ENCODE results near the gene PTPRR.

PTPRR gene

DNA sequence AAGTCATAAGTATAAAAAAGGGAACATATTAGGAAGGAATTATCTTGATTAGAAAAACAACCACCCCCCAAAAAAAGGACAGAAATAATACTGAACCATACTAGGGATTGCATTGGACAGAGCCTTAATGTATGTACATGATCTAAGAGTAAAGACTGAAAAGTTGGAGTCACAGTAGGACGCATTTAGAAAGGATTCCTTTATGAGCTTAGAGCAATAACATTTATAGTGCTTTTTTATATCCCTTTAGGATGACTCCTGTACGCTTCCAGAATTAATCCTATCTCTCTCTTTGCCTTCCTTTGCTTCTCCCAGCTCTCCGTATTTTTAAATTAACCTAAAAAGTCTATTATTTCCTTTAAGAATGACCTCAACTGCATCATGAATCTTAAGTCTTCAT is 75.3 kb downstream of the PTPRR start:
- H3K27ac ChIP-seq: no peak overlapping the region
- no peak overlapping the region for H3K4me3 ChIP-seq

DNA sequence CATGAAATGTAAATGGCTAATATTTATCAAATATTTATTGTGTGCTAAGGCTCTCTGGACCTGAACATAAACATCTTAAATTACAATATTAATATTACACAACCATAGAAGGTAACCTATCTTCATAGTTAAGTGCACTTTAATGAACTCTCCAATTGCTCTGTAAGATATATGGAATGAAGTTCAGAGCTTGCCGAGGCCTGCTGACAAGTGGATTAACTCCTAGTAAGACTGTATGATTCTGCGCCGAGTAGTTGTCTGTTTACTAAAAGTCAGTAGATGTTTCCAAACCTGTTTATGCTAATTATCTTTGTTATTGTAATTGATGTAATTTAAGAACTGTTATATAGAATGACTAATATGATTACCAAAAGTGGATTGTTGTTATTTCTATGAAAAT is 77.2 kb downstream of the PTPRR start:
- H3K27ac ChIP-seq: no peak overlapping the region

DNA sequence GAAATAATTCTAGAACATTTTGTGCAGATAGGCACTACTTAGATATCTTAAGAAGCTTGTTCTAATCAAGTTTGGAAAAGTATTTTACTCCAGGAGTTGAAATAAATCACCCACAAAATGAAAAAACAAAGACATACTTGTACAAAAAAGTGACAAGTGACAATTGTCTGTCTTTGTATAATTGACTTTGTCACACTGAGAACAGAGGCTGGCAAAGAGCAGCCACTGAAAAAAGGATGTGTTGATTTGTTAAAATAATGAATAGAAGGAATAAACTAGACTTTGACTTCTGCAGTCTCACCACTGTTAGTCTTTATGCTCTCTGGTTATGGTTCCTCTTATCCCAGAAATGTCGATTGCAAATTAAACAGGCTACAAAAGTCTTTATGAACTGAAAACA is 77.6 kb downstream of the PTPRR start:
- no peak overlapping the region for H3K4me3 ChIP-seq
- H3K27ac ChIP-seq: no peak overlapping the region

More for the DNA sequence above, 77.2 kb downstream of the PTPRR start:
- H3K4me3 ChIP-seq: no peak overlapping the region

GRCh38 chr12:70842136-70842535 is 78.4 kb downstream of the PTPRR start:
- no peak overlapping the region for H3K27ac ChIP-seq
- H3K4me3 ChIP-seq: no peak overlapping the region

GRCh38 chr12:70840656-70841350 is 79.7 kb downstream of the PTPRR start:
- Histone ChIP-seq H3K4me3 (no peak overlapping the region), H3K27ac (no peak overlapping the region)

DNA sequence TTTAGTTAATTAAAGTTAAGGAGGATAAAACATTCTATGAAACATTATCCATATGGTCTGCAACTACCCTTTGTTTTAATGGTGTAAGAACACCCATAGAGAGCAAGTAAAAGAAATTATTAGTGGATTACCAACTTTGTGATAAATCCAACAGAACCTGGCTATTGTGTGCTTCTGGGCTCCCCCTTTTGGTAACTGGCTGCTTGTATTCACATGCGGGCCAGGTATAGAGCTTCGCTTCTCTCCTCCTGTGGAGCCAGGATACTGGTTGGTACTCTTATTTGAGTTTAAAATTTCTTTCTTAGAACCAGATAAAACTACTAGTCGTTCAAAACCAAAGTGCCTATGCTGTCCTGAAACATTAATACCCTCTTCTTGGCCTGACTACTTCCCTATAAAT is 81.0 kb downstream of the PTPRR start:
- Histone ChIP-seq H3K4me3 (no peak overlapping the region), H3K27ac (no peak overlapping the region)

GRCh38 chr12:70838127-70838526 is 82.4 kb downstream of the PTPRR start:
- Histone ChIP-seq H3K27ac (no peak overlapping the region), H3K4me3 (no peak overlapping the region)

DNA sequence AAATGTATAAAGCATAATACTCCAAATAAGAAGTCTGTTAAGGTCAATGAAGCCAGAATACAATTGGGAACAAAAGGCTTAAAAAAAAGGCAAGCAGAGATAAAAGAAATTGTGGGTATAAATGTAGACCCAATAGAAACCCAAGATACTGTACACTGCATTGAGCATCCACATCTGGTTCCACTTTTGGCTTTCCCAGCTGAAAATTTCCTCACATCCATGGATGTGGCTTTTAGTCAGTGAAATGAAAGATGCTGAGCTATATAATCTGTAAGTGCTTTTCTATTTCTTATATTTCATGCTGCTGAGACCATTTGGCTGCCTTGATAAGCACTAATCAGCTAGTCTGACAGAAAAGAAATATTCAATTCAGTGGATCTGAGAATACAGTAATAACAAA is 83.5 kb downstream of the PTPRR start:
- Histone ChIP-seq H3K27ac (no peak overlapping the region), H3K4me3 (no peak overlapping the region)

- Histone ChIP-seq H3K4me3 (no peak overlapping the region), H3K27ac (no peak overlapping the region)
Measured at GRCh38 chr12:70835948-70836347, 84.6 kb downstream of the PTPRR start.

- Histone ChIP-seq H3K27ac (no peak overlapping the region), H3K4me3 (no peak overlapping the region)
Measured at GRCh38 chr12:70831543-70831942, 89.0 kb downstream of the PTPRR start.

DNA sequence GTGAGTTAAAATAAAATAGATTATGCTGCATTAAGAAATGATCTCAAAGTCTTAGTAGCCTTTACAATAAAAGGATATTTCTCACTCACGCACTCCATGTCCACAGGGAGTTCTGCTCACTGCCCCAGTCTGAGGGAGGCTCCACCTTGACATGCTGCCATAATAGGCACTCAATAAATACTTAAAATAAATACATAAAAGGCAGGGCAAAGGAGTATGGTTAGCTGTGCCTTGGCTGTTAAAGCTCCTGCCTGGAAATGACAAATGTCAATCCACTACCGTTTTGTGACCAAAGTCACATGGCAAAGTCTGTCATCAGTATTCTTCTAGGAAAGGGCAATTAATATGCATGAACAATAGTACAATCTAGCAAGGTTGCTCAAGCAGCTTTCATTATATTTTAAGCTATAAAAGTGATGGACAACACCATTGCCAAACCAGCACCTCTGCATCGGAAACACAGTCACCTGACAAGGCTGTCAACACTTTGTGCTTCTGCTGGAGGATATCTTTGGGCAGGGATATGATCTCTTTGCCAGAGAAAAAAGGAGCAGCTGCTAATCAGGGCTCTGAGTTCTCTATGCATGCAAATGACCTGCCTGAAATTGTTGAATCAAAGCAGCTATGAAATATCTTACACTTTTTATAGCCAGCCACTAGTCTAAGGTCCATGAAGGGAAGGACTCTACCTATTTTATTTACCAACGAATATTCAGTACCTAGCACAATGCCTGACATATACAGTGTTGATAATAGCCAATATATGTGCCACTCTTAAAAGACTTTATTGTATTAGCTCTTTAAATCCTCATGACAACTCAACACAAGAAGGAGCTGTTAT is 90.1 kb downstream of the PTPRR start:
- no peak overlapping the region for H3K4me3 ChIP-seq
- no peak overlapping the region for H3K27ac ChIP-seq

GRCh38 chr12:70829070-70829469 is 91.5 kb downstream of the PTPRR start:
- H3K4me3 ChIP-seq: no peak overlapping the region
- H3K27ac ChIP-seq: no peak overlapping the region

DNA sequence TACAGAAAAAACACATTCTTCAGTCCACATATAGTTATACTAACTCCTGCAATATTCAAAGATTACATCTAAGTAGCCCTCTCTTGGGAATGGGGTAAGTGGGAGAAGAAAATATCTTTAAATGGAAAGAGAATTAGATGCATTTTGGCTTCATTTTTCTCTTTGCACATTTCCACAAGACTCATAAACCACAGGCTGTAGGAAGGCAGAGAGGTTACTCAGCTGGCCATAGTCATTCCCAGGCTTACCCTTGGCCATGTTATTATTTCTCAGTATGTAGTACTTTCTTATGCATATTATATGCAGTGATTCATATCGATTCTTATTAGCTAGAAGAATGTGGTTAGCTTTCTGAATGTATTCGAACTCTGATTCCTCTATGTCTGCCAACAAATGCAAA is 92.2 kb downstream of the PTPRR start:
- Histone ChIP-seq H3K27ac (no peak overlapping the region), H3K4me3 (no peak overlapping the region)

DNA sequence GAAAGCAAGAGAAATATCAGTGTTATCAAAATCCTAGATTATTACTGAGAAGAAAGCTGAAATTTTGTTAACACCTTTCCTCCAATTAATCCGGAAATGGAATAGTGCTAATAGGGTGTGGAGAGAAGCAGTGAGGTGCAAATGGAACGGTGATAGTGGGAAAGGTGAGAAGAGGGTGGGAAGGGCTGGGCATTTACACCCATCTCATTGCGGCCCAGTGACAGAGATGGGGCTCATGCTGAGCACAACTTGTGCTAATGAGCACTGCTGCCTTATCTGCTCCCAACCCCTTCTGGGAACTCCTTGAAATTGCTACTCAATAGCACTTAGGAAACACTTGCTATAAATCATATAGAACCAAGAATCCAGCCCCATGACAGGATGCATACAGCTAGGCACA is 94.4 kb downstream of the PTPRR start:
- H3K4me3 ChIP-seq: no peak overlapping the region
- H3K27ac ChIP-seq: no peak overlapping the region

GRCh38 chr12:70824511-70824910 is 96.0 kb downstream of the PTPRR start:
- H3K4me3 ChIP-seq: no peak overlapping the region

DNA sequence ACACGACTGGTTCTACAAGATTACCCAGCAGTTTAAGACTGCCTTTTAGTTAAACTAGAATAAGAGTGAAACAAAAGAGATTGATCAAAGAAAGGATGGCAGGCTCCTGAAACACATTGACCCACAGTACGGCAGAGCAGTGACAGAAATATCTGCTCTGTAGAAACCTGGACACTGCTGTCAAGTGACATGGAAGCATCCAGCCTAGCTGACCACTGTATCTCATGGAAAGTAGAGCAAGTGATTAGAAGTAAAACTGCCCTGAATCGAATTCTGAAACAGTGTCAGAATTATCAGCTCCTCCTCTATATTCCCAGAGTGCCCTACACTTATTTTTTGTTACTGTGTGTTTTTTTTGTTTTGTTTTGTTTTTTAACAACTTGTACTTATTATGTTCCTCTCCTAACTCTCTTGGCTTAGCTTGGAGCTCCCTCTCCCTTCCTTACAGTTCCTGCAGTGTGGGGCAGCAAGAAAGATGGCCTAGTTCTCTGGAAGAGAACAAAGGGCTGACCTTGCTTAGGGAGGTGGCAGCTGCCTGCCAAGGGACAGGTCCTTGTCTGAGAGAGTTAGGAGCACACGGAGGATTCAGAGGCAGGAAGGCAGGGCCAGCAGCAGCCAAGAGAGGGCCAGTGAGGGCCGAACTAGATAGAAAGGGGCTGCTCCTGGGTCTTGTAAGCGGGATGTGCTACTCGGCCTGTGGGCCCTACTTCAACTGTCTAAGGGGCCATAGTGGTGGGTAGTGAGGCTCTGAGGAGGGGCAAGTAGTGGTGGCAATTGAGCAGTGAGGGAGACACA is 97.2 kb downstream of the PTPRR start:
- Histone ChIP-seq H3K4me3 (no peak overlapping the region), H3K27ac (no peak overlapping the region)

More at GRCh38 chr12:70824511-70824910, 96.0 kb downstream of the PTPRR start:
- no peak overlapping the region for H3K27ac ChIP-seq

DNA sequence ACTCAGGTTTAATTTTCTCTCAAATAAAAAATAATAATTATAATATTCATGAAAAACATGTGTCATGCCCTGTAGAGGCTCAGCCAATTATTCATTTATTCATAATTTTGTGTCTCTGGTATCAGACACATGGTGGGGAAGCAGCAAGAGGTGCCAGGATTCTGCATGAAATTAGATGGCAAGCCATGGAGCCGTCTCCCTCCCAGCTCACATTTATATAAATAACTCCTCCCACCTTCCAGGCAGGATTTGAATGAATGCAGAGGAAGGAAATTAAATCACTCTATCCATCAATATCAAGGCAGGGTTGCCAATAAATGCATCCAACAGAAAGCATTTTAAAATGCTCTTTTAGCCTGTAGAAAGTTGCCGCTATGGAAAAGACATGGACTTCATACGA is 98.1 kb downstream of the PTPRR start:
- no peak overlapping the region for H3K4me3 ChIP-seq
- no peak overlapping the region for H3K27ac ChIP-seq

DNA sequence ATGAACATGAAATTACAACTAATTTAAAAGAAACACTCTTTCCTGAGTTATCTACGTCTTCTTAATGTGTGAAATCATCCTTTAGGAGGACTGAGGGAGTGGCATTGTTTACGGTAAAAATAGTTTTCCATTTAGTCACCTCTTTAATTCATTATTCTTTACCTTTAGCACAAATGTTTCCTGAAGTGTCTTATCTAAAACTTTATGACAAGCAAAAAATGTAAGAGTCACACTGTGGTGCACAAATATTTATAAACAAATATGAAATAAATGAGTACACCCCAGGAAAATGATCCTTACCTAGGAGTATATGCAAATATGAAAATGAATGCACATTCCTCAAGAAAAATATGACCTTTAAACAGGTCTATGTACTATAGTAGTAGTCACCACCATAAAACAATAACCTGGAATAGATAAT is 104.6 kb downstream of the PTPRR start:
- Histone ChIP-seq H3K27ac (no peak overlapping the region), H3K4me3 (no peak overlapping the region)

DNA sequence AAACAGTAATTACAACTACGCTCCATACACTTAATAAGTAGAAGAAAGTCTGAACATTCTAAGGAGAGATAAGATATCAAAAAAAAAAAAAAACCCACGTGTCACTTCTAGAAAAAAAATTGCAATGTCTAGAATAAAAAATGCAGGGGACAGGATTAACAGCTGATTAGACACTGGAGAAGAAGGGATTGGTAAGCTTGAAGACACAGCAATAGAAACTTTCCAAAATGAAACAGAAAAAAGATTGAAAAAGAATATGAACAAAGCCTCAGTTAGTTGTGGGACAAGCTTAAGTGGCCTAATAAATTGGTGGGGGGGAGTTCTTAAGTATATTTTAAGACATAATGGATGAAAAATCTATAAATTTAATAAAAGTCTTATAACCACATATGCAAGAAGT is 105.5 kb downstream of the PTPRR start:
- H3K4me3 ChIP-seq: no peak overlapping the region
- no peak overlapping the region for H3K27ac ChIP-seq

GRCh38 chr12:70813559-70813958 is 107.0 kb downstream of the PTPRR start:
- Histone ChIP-seq H3K4me3 (no peak overlapping the region), H3K27ac (no peak overlapping the region)

GRCh38 chr12:70812136-70812535 is 108.4 kb downstream of the PTPRR start:
- H3K27ac ChIP-seq: no peak overlapping the region
- no peak overlapping the region for H3K4me3 ChIP-seq
